Heart left ventricle (tissue), 13 donors: ENCODE data around the gene WWOX.

Experiments used
- CTCF ChIP-seq, 12 donors: fragments of 200-600 bp; sonication (generic) in 4 of 12; IDR thresholded peaks; one replicate each; pipeline versions ENCODE4 v1.5.0 to v1.8.0; 2018 to 2022; ENCODE audit warnings: antibody characterized with exemption in 12 of 12, mild to moderate bottlenecking in 5 of 12
- POLR2A ChIP-seq, 2 donors: fragments of 450-650 bp; IDR thresholded peaks; one replicate each; pipeline ENCODE4 v1.6.1; 2017; ENCODE audit warnings: antibody characterized with exemption in 2 of 2, mild to moderate bottlenecking in 2 of 2, moderate library complexity in 2 of 2
- donor health status: ischemic (EF 13 %, LVEDD 7.1; RV severe dilation, severe dysfunction).
- donor health status: DM: no; HTN: yes; CAD: no.
- donor health status: DM: no; HTN: no; CAD: no.
- donor health status: ischemic (EF 25% LVEDD 6.9; RV normal size, moderate dysfunction).
- donor health status: ischemic (EF 25% LVEDD 5.7; RV mildly dilated, moderate dysfunction).
- donor health status: ischemic (EF 35%, LVEDD 5.7; RV mildly dilated, moderate dysfunction).
- donor health status: nonischemic (EF 11% LVEDD 7.7; RV severe dilation, severe dysfunction).
- donor health status: DM: yes; HTN: yes; CAD: no.
- donor health status: PGD.
- donor health status: ischemic (EF 29% LVEDD 5.4; RV normal size, mild dysfunction).
- donor health status: nonischemic (EF 23%, LVEDD 6.1; RV moderate dilation, normal function).

DNA sequence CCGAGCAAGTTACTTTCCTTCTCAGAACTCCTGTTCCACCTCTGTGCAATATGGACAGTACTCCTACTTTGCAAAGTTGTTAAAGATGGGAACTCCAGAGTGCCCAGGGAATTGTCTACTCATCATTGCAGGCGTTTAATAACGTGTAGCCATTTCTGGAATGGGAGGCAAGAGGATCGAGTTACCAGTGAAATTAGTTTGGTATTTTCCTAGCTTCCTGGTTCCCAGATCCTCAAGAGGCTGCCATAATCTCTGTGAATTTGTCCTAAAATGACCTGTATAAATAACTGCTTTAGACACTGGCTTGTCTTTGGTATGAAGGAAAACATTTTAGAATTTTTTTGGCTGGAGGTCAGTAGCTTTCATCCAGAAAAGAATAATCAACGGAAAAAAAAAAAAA, 27.7 kb downstream of the WWOX start:
- TF ChIP-seq CTCF (IDR thresholded peaks at IDR 0.05) (no peak), POLR2A (IDR thresholded peaks at IDR 0.05) (no peak)
